NCI-H2196 treated with DMSO at 0.1 percent for 48 hours (cell line): Measurements from ENCODE around the gene ZC3H4.
"Not testable (repeated sequence)": the region's sequence is repeated elsewhere in the genome, so short reads cannot be mapped to it uniquely, and the experiment has no call there.

Source experiments
- DNase-seq: peaks from one replicate; lab custom pipeline; 2025; ENCODE audit not compliant: unreplicated experiment; lab: John Stamatoyannopoulos, UW

ZC3H4 gene

DNA sequence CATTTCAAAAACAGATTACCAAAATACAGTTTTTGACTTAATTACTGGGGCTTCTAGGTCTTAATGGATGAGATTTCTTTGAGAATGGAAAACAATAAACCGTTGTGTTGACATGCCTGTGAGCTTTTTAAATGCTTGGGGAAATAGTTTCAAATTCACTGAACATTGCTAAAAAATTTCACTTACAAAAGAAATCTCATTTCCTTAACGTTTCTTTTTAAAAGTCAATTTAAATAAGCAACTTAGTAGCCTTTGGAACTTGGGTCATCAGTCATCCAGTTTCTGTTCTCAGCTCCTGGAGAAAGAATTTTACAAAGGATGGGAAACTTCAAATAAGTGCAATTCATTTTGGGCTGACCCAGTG, 4.4 kb downstream of the ZC3H4 start:
- DNase-seq: no peak

DNA sequence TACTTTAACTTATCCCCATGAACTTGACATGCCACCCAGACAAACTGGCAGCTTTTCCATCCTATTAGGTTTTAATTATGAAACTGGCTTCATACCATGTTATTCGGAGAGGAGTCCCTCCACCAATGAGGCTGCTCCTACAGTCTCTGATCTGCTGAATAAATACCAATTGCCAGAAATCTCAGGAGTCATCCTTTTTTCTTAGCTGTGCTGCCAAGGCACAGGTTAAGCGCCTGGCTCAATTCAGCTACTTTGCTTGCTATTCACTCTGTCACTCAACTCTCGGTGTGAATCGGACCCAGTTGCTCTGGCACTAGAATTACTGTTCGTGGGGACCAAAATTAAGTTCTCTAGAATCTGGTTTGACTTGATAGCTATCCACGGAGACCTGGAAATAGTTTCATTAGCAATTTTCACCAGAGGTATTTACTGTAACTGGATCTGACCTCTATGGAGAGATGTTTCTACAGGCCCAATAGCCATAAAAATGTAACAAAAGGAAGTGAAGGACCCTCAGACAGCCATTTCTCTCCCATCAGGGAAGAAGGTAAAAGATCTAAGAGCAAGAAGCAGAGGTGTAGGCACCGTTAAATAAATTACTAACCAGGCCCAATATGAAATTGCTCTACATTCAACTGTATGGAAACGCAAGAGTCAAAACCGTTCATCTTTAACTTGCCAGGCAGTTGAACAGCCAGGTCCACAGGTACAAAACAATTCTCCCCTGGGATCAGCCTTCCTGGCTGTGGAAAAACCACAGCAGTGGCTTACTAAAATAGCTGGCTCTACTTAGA, 5.4 kb downstream of the ZC3H4 start:
- no peak for DNase-seq

DNA sequence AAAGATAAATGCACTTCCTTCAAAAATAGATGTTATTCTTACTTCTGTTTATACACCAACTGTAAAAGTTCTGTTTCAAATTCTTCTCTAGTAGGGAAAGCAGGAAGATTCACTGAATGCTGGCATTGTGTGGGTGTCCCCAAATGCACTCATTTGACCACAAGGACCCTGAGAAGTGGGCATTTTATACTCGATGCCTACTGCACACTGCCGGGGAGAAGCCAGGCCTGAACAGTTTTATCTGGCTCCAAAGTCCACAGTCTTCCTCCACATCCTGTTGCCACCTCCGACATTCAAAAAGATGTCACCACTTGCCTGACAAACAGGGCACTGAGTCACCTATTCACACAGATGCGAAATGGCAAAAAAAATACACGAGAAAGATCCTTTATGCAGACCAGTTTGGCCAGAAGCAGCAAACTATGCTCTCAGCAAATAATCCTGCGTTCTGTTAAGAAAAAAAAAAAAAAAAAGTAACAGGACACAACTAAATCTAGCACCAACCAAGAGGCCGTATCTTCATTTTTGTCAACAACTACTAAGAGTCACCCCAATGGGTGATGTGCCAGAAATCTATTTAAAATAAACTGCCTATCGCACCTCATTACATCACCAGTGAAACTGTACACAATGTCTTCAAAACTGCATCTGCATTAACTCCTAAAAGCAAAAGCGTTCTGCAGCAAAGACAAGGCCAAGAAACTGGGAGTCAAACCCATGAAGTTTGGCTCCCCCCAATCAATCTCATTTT, 6.2 kb downstream of the ZC3H4 start:
- DNase-seq: no peak

DNA sequence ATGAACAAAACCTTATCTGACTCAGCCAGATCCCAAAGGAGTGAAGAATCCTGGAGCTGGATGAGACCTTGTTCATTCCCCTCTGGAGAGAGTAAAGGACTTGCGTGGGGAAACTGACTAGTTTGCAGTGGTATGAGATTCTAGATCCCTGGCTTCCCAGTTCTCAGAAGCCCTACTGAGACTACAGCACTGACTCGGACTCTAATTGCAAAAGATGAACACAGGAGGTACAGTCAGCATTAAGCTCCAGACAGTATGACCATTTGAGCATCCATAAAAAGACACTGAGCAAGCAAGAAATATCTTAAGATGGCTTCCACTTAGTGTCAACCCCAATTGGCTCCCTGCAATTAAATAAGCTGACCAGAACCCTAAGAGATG, 6.8 kb downstream of the ZC3H4 start:
- DNase-seq: no peak

DNA sequence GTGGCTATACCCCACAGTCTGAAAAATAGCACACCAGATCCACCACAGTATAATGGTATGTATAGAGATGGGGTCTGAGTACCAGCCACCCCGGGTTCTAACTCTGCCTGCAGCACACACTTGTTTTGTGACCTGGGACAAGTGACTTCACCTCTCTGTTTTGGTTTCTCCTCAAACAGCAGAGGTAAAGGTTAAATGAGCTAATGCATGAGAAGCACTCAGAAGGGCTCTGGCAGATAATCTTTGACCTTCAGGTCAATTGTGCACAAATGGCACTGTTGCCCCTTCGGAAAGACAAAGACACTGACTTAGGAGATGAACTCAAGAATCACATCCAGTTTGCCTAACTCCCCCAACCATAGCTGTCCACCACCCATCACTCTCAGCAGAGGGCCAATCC, 7.7 kb downstream of the ZC3H4 start:
- DNase-seq: no peak

DNA sequence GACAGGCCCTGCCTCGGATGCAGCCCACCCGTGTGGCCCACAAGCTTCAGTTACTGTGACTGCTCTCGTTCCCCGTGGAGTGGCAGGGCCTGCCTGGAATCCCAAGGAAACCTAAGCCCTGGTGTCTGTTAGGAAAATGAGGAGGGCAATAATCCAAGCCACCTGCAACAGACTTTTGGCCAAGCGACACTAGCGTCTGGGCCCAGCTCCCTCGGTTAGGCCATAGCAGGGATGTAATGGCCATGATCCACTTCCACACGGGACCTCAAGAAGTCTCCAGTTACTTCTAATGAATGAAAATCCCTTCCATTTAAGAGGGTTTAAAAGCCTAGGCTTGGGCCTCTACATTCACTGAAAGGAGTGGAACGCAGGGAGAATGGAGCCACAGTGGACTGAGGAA, 8.9 kb downstream of the ZC3H4 start:
- DNase-seq: no peak

DNA sequence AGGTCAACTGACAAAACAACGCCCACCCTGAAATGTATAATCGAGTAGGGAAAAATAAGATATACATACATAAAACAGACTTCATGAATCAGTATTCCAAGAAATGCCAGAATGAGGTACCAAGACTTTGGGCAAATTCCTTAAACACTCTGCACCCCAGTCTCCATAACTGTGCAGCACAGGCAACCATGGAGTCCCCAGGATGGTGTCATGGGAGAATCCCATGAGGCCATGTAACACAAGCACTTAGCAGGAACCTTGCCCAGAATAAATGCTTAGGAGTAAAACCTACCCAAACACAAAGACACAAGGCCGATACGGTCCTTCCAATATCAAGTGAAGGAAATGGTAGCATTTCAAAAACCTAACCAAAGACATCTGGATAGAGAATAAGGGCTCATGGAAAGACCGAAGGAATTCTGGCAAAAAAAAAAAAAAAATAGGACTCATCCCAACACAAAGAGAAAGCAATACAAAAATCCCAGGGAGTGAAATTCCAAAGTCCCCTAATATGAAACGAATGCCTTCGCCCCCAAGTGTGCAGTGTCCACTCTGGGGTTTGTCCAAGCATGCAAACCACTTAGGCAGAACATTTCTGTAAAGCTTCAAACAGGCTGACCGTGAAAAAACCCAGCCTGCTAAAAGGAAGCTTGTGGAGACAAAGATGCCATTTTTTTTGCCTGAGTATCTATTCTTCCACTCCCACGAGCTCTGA, 11.1 kb downstream of the ZC3H4 start:
- DNase-seq: no peak

DNA sequence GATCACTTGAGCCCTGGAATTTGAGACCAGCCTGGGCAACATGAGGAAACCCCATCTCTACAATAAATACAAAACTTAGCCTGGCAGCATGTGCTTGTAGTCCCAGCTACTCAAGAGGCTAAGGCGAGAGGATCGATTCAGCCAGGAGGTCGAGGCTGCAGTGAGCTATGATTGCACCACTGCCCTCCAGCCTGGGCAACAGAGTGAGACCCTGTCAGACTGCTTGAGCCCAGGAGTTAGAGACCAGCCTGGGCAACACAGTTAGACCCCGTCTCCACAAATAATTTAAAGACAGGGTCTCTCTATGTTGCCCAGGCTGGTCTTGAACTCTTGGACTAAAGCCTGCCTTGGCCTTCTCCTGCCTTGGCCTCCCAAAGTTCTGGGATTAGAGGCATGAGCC, 12.5 kb downstream of the ZC3H4 start:
- DNase-seq: not testable (repeated sequence)

DNA sequence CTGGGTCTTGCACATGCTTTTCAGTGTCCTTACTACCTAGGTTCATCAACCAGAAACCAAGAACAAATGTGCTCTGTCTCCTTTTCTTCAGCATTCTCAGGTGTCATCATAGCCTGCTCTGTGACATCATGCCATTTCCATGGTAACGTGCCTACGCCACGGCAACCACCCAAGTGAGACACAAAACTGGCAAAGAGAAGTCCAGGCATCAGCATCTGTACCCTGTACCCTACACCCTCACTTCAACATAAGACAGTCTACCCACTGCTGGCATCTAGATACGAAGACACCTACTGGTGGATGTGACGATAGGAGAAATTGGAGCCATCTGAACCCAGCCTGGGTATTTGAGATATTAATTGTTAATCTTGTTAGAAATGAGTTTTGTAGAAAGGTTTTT, 13.3 kb downstream of the ZC3H4 start:
- no peak for DNase-seq

DNA sequence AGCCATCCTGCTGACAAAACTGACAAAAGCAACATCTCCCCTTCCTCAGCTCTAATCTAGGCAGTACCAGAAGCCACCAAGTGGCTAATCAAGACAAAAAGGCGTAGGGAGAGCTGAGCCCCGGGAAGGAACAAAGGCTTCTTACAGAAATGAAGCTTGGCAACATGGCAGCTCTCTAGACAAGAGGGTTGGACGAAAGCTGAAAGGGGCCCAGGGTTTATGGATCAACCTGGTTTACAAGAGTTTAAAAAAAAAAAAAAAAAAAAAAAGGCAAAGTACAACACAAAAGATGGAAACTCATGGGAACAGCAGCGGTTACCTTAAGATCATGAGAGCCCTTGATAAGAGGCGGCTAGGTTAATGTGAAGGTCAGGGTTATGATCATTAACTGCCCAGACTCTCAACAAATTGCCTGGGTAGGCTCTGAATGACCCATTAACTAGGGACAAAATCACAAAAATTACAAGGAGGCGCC, 14.0 kb downstream of the ZC3H4 start:
- no peak for DNase-seq

DNA sequence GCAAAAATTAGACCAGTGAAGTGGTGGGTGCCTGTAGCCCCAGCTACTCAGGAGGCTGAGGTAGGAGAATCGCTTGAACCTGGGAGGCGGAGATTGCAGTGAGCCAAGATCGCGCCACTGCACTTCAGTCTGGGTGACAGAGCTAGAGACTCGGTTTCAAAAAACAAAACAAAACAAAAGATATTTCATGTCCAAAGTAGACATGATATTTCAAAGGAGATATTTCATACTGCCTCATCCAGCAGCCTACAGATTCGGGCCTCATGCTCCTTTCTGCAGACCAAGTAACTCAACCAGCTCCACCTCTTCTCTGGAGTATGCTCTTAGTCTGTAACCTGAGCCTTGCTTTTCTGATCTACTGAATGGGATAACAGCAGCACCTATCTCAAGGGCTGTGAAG, 15.0 kb downstream of the ZC3H4 start:
- DNase-seq: no peak

DNA sequence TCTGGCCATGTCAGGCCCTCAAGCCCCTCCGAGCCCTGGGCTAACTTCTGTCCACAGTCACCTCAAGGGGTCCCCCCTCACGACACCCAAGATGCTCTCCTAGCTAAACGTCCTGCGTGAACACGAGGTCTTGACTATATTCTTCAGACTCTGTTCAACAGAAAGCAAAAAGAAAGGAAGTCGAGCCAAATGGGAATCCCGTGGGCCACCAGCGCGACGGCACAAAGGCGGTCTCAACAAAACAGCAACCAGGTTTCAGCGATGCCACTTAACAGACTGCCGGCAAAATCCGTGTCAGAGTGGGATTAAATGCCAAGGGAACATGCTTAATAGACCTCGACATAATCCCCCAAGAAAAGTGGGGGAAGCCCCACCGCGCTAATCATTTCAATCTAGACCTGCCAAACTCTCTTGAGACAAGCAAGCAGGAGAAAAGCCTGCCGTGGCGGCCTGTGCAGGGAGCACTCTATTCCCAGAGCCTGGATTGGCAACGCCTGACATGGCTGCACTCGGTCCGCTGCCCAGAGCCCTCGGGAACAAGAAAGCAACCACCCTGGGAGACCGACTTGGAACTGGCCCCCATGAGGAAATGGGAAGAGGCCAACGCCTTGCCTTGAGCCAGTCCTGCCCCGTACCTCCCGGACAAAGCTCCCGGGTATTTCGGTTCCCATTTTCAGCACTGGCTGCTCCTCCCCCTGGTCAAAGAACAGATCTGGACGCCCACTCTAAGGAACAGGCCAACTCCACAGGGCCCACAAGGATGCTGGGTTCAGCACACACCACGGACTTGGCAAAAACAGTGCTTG, 16.0 kb downstream of the ZC3H4 start:
- DNase-seq: no peak

DNA sequence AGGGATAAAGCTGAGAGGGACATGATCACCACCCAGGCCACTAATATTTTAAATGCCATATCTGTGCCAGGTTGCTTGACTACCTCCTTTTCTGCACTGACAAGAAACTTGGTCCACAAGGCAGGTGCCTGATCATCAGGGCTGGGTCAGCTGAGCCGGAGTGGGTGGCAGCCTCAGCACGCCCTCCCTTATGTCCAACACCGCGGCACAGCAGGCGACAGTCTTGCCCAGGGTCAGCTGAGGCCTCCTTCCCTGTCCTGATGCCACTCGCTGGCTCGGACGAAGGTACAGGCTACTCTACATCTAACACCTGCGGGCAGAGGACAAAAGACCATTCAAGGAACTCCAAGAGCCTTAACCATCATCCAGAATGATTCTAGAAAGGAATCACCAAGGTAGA, 16.9 kb downstream of the ZC3H4 start:
- DNase-seq: no peak

DNA sequence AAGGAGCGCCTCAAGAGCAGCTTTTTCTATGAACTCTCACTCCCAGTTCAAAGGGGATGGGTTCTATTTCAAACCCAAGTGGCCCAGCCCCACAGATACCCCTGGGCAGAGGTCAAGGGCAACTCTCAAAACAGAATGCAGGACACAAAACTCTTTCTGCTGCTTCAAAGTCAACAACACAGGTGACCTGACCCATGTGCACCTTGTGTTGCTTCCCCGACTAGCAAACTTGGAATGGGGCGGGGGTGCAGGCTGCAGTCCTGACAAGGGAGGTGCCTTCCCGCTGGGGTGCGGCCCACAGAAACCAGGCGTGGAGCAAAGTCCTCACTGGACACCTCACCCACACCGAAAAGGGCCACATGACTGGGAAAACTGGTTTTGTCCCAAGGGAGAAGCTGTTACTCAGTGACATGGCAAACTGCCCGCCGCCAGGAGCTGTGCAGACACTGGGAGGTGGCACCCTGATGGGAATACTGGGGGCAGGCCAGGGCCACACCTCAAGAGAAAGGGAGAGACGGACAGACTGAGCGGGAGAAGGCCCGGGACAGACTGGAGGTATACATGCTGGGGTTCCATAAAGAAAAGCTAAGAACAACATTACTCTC, 17.4 kb downstream of the ZC3H4 start:
- no peak for DNase-seq

DNA sequence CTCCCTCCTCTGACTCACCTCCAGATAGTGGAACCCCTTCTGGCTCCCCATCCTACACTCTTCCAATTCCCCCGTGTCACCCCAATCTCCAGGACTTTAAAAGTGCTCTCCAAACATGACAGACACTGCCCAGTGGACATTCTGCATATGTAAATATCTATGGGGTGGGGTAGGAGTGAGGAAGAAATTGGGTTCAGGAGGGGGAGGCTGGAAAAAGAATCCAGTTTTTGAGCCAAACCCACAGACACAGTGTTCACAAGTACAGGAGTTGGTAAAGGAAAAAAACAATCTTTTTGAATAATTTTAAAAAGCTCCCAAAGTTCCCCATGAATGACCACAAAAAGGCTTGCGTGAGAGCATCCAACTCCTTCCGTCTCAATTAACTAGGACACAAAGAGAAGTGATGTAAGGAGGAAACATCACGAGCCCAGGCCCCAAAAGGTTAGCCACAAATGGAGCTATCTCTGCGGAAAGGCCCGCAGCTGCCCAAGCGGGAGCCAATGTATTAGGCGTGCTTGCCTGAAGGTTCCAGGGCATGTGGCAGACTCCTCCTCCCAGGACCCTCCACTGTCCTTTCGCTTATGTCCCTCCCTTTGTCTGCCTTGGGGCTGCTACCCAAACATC, 18.0 kb downstream of the ZC3H4 start:
- no peak for DNase-seq

DNA sequence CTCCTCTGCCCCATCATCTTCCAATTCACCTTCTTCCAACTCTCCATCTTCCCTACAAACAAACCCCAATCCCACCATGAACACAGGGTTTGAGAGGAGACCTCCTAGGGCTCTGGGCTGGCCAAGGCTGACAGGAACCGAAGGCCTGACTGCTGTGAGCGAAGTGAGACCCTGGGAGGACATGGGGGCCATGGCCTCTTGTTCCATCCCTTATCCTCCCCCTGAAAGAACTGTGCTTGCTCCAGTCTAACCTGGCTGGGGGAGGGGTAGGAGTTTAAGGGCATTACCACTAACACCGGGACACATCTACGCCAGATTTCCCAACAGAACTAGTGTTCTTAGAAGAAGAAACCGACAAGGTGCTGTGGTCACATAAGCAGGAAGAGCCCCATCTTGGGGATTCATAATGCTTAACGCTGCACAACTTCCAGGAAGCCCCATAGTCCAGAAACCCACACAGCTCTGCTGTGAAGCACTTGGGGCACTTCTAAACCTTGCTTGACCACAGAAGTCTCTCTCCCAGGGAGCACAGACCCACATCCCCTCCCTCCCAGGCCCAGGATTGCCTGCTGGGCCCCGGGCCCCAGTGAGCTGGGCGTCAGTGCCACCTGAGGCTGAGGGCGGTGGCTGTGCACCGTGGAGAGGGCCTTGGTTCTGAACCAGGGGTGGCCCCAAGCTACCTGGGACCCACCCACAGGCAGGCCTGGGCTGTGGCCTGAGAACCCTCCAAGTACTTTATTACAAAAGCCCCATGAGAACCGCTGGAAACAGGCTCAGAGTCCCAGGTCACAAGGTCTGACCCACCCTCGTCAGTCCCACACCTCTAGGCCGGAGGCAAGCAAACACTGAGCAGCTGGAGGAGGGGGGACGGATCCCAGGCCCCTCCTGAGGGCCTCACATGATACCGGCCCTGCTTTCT, 18.8 kb downstream of the ZC3H4 start:
- DNase-seq: no peak

DNA sequence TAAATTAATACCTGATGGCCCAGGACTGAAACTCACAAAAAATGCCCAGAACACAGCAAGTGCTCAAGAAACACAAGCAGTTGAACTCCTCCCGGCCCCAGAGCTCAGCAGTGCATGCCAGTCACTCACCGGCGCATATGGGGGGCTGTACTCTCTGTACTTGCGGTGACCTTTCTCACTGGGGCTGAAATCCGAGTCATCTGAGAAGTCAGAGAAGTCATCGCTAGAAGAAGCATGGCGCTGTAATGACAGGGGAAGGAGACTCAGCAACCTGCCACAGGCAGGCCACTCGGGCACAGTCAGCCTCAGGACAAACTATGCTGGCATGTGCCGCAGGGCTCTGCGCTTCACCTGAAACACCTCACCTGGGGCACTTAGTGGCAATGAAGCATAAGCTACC, 19.7 kb downstream of the ZC3H4 start:
- no peak for DNase-seq

DNA sequence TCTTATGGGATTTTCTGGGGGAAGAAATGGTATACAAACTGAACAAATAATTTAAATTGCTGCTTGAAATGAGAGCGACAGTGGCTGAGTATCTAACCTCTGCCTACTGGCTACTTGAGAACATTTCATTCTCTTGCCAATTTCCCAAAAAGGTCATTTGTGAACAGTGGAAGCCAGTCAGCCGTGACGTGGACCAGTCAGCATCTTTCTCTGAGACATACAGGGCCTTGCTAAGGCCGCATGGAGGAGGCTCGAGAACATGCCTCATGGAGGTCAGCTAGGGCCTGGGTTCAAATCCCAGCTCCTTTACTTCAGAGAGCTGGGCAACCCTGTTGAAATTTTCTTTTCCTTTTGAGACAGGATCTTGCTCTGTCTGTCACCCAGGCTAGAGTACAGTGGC, 20.3 kb downstream of the ZC3H4 start:
- no peak for DNase-seq

DNA sequence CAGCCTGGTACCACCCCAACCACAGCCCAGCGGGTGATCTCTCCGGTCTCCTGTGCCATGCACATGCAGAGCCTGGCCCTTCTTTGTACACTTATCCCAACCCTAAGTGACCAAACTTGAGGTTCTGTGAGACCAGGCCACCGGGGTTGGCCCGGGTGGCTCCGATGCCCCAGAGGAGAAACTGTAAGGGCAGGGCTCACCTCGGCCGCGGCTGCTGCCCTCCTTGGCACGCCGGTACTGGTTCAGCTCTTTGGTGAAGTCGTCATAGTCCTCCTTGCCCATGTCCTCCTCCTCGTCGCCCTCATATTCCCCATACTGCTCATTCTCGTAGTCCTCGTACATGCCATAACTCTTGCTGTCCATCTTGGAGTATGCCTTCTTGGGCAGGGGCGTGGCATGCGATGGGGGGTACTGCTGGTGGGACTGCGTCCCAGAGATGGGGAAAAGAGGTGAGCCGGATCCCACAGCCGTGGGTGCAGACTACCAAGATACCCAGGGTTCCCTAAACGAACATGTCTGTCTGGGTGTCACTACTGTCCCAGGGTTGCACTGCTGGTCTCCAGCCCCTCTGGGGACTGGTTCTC, 23.7 kb downstream of the ZC3H4 start:
- DNase-seq: no peak
